Uterus (tissue), 4 donors: ENCODE results near the gene TRIM34. TPM values are rescaled to one million over a fixed set of nuclear protein-coding genes. Genes with fewer than 3 reads are reported as not detected.

Source experiments
- DNase-seq, 2 donors: peaks; one replicate each; pipeline ENCODE4 v3.0.0-alpha.2; 2019 to 2020
- H3K27ac ChIP-seq, 2 donors: fragments of 200-600 bp; sonication (generic); 1 replicate in 1 of 2; 2 replicates in 1 of 2; pipeline ENCODE4 v1.5.1; 2016 to 2018
- H3K27me3 ChIP-seq, 2 donors: fragments of 200-600 bp; sonication (generic); one replicate each; pipeline ENCODE4 v1.5.1; 2018 to 2019; ENCODE audit warnings: control low read depth in 1 of 2
- H3K36me3 ChIP-seq, 2 donors: fragments of 200-600 bp; sonication (generic); one replicate each; pipeline ENCODE4 v1.5.1; 2019; ENCODE audit warnings: control low read depth in 1 of 2
- H3K4me1 ChIP-seq, 2 donors: fragments of 200-600 bp; sonication (generic); one replicate each; pipeline ENCODE4 v1.5.1; 2018 to 2019; ENCODE audit warnings: control low read depth in 1 of 2
- H3K4me3 ChIP-seq, 2 donors: fragments of 200-600 bp; sonication (generic); 1 replicate in 1 of 2; 2 replicates in 1 of 2; pipeline ENCODE4 v1.5.1; 2018 to 2019; ENCODE audit warnings: mild to moderate bottlenecking in 1 of 2
- H3K9me3 ChIP-seq, 2 donors: fragments of 200-600 bp; sonication (generic); one replicate each; pipeline ENCODE4 v1.5.1; 2019; ENCODE audit warnings: control low read depth in 1 of 2
- POLR2A ChIP-seq, 2 donors: fragments of 450-650 bp; IDR thresholded peaks; one replicate each; pipeline ENCODE4 v1.6.1; 2016; ENCODE audit warnings: antibody characterized with exemption in 2 of 2, mild to moderate bottlenecking in 1 of 2, moderate library complexity in 1 of 2
- intact Hi-C: fragments of 100-400 bp; cut with DNase I; formaldehyde crosslinking; loops from one replicate; pipeline ENCODE4 v1.15.1; 2023; ENCODE audit warnings: low total_unique reads
- total RNA-seq, 4 donors: library from RNA; depleted of rRNA in 3 of 4; stranded (reverse); fragments of >200 nt in 3 of 4; gene quantifications; one replicate each; pipeline versions ENCODE4 v1.1.0 to v1.2.4, GENCODE V29; 2014 to 2023
- TF ChIP-seq, protein P1 (sequence below), 4 experiments: fragments of 200-600 bp in 2 of 4; fragments of 450-650 bp in 2 of 4; sonication (generic) in 2 of 4; IDR thresholded peaks; one replicate each; pipeline ENCODE4 v1.5.1; 2016 to 2019; ENCODE audit warnings: antibody characterized with exemption in 4 of 4, mild to moderate bottlenecking in 2 of 4, moderate library complexity in 1 of 4
- donor health status: DM: yes; HTN: yes; CAD: no.

Gene TRIM34
- total RNA-seq, 4 donors from 2014 or later, result 1.5 to 12.2 (median 6.0) TPM

DNA sequence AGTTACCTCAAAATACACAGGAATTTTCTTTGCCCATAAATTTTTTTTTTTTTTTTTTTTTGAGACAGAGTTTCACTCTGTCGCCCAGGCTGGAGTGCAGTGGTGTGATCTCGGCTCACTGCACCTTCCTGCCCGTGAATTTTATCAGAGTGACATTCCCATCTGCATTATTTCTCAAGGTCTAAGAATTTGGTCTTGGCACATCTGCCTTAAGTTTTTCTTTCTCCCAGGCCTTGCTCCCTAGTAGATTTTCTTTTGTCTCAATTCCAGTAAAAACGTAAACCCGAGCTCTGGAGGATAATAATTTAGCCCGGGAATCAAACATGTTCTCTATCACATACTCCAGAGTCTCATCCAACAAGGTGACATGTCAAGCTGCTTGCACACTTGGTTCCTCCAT, 16.0 kb upstream of the TRIM34 start:
- Histone ChIP-seq H3K27ac (no peak overlapping the region), H3K9me3 (no peaks in the 10 kb centered on the region), H3K36me3 (no peaks in the 10 kb centered on the region), H3K27me3 (no peaks in the 10 kb centered on the region), H3K4me1 (no peaks in the 10 kb centered on the region), H3K4me3 (no peak overlapping the region)
- DNase-seq, result no peak
- TF ChIP-seq POLR2A (IDR thresholded peaks at IDR 0.05), result no peak
- TF ChIP-seq, protein P1, sequence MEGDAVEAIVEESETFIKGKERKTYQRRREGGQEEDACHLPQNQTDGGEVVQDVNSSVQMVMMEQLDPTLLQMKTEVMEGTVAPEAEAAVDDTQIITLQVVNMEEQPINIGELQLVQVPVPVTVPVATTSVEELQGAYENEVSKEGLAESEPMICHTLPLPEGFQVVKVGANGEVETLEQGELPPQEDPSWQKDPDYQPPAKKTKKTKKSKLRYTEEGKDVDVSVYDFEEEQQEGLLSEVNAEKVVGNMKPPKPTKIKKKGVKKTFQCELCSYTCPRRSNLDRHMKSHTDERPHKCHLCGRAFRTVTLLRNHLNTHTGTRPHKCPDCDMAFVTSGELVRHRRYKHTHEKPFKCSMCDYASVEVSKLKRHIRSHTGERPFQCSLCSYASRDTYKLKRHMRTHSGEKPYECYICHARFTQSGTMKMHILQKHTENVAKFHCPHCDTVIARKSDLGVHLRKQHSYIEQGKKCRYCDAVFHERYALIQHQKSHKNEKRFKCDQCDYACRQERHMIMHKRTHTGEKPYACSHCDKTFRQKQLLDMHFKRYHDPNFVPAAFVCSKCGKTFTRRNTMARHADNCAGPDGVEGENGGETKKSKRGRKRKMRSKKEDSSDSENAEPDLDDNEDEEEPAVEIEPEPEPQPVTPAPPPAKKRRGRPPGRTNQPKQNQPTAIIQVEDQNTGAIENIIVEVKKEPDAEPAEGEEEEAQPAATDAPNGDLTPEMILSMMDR (IDR thresholded peaks at IDR 0.05), result no peak
- intact Hi-C loops, result no loop called here

DNA sequence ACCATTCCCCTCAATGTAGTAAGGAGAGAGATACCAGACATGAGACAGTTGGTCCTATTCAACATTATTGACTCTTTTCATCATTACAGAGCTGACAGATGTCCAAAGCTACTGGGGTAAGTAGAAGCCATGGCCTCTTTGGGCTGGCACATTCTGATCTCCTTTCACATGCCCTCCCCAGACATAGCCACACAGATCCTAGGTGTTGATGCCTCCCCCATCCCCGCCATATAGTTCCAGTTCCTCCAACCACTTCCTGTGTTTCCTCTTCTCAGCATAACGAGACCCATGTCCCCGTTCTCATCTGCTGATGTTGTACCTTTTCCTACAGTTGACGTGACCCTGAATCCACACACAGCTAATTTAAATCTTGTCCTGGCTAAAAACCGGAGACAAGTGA, 14.4 kb upstream of the TRIM34 start:
- intact Hi-C loops, result no loop called here
- Histone ChIP-seq H3K27me3 (no peaks in the 10 kb centered on the region), H3K27ac (no peak overlapping the region), H3K36me3 (no peaks in the 10 kb centered on the region), H3K9me3 (no peaks in the 10 kb centered on the region), H3K4me1 (no peaks in the 10 kb centered on the region), H3K4me3 (no peak overlapping the region)
- TF ChIP-seq, protein P1 (IDR thresholded peaks at IDR 0.05), result no peak
- no peak for TF ChIP-seq POLR2A (IDR thresholded peaks at IDR 0.05)
- DNase-seq, result no peak

DNA sequence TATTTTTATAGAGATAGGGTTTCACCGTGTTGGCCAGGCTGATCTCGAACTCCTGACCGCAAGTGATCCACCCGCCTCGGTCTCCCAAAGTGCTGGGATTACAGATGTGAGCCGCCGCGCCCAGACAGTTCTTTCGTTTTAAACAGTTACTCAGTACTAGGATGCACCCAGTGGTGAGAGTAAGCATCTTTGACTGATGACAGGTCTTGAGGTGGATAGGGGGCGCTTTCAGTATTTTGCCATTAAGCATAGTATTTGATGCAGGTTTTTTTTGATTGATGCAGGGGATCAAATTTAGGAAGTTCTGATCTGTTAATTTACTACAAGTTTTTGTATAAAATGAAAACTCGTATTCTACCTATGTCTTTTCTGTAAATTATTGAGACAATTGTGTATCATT, 13.2 kb upstream of the TRIM34 start:
- intact Hi-C loops, result no loop called here
- TF ChIP-seq, protein P1 (IDR thresholded peaks at IDR 0.05), result no peak
- TF ChIP-seq POLR2A (IDR thresholded peaks at IDR 0.05), result no peak
- Histone ChIP-seq H3K27me3 (no peaks in the 10 kb centered on the region), H3K4me3 (no peak overlapping the region), H3K27ac (no peak overlapping the region), H3K9me3 (no peaks in the 10 kb centered on the region), H3K4me1 (no peaks in the 10 kb centered on the region), H3K36me3 (no peaks in the 10 kb centered on the region)
- no peak for DNase-seq

DNA sequence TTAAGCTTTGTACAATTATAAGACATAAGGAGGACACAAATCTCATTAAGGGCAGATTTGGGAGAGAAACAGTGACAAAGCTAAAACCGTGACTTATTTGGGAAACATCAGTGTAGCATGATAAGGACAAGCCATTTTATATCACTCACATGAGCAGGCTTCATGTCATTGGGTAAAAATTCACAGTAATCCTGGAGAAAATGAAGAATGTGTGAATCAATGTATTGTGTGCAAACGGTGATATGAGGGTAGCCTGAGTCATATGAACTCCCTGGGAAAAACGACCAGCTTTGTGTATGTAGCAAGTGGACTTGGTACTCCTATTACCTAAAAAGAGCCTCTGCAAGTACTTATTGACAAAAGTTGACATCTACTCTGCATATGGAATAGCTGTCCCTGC, 6.0 kb upstream of the TRIM34 start:
- Histone ChIP-seq H3K4me1 (no peaks in the 10 kb centered on the region), H3K27me3 (no peaks in the 10 kb centered on the region), H3K36me3 (no peaks in the 10 kb centered on the region), H3K27ac (no peak overlapping the region), H3K4me3 (no peak overlapping the region), H3K9me3 (no peaks in the 10 kb centered on the region)
- no peak for DNase-seq
- intact Hi-C loops, result no loop called here
- no peak for TF ChIP-seq POLR2A (IDR thresholded peaks at IDR 0.05)
- TF ChIP-seq, protein P1 (IDR thresholded peaks at IDR 0.05), result no peak

DNA sequence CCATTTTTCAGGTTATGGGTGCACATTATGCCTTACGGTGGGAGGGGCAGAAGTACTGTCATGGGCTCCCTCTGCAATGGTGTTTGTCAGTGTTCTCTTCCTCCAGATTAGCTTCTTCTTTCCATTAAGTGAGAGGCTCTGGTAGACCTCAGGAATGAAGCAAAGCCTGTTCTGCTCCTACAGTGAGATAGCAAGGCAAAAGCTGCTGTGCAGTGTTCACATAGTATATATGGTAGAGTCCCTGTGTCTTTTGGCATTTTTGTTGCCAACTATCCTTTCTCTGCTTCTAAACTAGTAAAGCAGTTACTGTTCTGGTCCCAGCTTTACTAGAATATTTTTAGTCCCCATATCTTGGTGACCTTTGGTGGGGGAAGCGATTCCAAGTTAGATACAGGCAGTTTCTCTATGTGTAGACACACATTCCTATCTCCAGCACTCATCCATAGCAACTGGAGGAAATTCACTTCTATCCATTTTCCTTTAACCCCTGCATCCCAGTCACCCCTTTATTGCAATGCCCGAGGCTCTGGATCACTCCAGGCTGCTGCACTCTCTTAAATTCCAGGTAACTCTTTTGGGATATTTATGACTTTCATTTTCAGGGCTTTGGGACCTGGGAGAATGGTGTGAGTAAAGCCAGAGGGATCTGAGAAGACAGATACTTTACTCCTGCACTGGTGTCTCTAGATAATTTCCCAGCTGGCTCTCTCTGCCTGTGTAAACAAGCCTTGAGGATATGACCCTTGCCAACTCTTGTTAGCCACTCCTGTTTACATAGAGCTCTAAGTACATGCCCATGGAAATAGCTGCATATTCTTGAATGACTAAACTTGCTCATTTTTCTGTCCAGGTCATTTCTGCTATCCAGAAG, 3.9 kb upstream of the TRIM34 start:
- H3K27me3 ChIP-seq, result no peaks in the 10 kb centered on the region
- no peak for DNase-seq
- no peaks in the 10 kb centered on the region for H3K4me1 ChIP-seq
- H3K4me3 ChIP-seq, result no peak overlapping the region
- TF ChIP-seq POLR2A (IDR thresholded peaks at IDR 0.05), result no peak
- TF ChIP-seq, protein P1 (IDR thresholded peaks at IDR 0.05), result no peak
- H3K9me3 ChIP-seq, result no peaks in the 10 kb centered on the region
- H3K27ac ChIP-seq, result peak overlapping the region in 1 of 2 donors; percentile 43
- intact Hi-C loops, result no loop called here
- H3K36me3 ChIP-seq, result no peaks in the 10 kb centered on the region
